Activated CD4-positive, alpha-beta T cell treated with anti-CD3 and anti-CD28 coated beads, Interleukin-2, Interleukin-4, amounts not matched to agents 100 ng/mL and 50 ng/mL, durations not matched to agents 16 hours and 8 hours (primary cell): ENCODE results near the gene PDE4A.
A peak's percentile ranks its signal among the peaks of the same experiment; 100 is the strongest.
"Not testable (repeated sequence)": the region's sequence is repeated elsewhere in the genome, so short reads cannot be mapped to it uniquely, and the experiment has no call there.

Experiments used
- DNase-seq: peaks from one replicate; pipeline ENCODE4 v3.0.0-alpha.2; 2020; ENCODE audit warnings: low spot score

The PDE4A gene

GRCh38 chr19:10420444-10421239, at the start of gene PDE4A:
TSS of gene PDE4A (plus strand) at chr19:10420538. CDS start at chr19:10420765, 227 bp downstream.
- peak; percentile 63 for DNase-seq

DNA sequence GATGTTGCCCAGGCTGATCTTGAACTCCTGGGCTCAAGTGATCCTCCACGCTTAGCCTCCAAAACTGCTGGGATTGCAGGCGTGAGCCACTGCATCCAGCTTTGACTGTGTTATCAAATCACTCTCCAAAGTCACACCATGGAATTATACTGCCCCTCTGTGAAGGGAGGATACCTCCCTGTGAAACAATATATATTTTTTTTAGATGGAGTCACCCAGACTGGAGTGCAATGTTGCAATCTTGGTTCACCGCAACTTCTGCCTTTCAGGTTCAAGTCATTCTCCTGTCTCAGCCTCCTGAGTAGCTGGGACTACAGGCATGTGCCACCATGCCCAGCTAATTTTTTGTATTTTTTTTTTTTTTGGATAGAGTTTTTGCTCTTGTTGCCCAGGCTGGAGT, 47.6 kb upstream of the PDE4A start:
- no peak for DNase-seq

GRCh38 chr19:10374931-10375330, 45.4 kb upstream of the PDE4A start:
- no peak for DNase-seq

- not testable (repeated sequence) for DNase-seq
Observed at GRCh38 chr19:10377140-10377640, 43.1 kb upstream of the PDE4A start.

- DNase-seq, result no peak
Observed at GRCh38 chr19:10378124-10378523, 42.2 kb upstream of the PDE4A start.

GRCh38 chr19:10379880-10380312, 40.4 kb upstream of the PDE4A start:
- no peak for DNase-seq

DNA sequence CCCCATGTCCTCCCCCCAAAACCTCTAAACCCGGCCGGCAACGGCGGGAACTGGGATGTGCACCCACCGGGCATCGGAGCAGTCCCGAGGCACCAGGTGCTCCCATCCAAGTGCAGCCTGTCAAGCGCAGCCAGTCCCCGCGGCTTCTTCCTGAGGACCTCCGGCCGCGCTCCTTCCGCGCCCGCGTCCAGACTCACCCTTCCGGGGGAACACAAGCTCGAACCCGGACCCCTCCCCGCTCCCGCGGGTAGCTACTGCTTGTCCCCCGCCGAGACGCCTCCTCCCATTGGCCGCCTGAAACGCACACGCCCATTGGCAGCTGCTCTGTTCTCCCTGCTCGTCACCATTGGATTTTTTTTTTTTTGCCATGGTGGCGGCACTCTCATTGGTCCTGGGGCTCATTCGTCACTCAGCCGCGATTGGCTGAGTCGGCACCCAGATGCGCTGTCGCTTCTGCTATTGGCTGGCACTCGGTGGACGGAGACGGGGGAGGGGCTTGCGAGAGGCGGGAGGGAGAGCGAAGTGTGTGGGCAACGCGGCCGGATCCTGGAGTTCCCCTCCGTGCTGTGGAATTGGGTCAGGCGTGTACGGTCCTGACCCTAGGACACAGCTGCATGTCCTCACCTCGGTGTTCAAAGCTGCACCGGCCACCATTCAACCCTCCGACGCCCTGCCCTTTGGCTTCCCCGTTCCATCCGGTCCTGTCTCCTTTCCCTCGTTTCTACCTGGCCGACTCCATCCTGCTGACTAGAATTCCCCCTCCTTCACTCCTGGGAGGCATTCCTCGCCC, 39.8 kb upstream of the PDE4A start, which contains the start of gene TYK2:
Gene TYK2, minus strand, starts transcription at position 260 of the 790 bp plus-strand sequence. CDS start 2,166 bp downstream, outside the sequence.
- peak; percentile 98 for DNase-seq

DNA sequence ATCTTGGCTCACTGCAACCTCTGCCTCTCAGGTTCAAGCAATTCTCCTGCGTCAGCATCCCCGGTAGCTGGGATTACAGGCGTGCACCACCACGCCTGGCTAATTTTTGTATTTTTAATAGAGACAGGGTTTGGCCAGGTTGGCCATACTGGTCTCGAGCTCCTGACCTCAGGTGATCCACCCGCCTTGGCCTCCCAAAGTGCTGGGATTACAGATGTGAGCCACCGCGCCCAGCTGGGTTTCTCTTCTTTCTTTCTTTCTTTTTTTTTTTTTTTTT, 37.2 kb upstream of the PDE4A start:
- not testable (repeated sequence) for DNase-seq

DNA sequence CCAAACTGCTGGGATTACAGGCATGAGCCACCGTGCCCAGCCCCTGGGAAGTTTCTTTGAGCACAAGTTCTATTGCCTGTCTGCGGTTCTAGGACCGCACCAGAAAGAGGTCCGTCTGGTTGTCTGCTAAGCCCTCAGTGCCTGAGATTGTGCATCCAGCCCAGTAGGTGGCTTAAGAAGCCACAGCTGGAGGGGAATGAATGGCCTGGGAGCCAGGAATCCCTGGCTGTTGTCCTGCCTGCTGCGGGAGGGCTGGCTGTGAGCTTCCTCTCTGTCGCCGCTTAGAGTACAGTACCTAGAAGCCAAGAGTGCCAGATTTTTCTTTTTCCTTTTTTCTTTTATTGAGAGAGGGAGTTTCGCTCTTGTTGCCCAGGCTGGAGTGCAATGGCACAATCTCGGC, 35.8 kb upstream of the PDE4A start:
- no peak for DNase-seq

DNA sequence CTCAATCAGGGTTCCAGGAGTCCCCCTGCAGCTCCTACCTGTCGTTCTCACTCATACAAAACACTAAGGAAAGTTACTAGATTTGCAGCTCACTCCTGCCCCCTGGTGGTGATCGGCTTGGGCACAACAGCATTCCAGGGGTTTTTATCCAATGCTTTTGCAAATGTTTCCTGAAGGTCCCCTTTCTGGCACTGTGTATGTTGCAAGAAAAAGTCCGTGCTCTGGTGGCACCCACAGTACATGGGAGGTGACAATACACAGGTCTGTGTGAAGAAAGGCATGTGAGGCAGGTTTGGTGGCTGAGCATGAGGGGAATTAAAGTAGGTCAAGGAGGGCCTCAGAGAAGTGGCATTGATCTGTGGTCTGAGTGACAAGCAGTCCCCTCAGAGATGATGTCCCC, 31.4 kb upstream of the PDE4A start:
- peak; percentile 76 for DNase-seq

GRCh38 chr19:10389863-10390262, 30.5 kb upstream of the PDE4A start:
- no peak for DNase-seq

DNA sequence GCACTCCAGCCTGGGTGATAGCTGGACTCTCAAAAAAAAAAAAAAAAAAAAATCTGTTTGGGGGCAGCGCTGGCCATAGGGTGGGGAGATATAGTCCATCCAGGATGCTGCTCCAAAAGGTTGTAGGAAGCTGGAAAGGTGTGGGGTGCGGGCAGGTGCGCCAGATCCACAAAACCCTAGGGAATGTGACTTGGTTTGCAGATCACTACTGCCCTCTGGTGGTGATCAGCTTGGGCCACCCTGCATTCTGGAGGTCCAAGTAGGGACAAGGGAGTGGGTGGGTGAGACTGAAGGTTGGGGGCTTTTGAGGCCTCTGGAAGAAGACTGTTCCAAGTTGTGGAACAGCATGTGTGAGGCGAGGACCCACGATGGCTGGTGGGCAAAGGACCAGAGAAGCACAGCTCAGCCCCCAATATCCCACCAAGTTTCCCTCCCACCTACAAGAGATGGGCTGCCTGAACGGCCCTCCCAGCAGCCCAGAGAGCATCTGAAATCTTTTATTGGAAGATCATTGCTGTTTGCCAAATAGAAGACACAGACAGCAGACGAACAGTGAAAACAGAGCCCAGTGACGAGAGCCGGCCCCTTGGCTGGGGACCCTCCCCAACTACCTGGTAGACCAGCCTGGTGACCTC, 29.6 kb upstream of the PDE4A start:
- peak; percentile 68 for DNase-seq

- DNase-seq, result no peak
Observed at GRCh38 chr19:10392120-10392519, 28.2 kb upstream of the PDE4A start.

- DNase-seq, result no peak
Observed at GRCh38 chr19:10393137-10393536, 27.2 kb upstream of the PDE4A start.

DNA sequence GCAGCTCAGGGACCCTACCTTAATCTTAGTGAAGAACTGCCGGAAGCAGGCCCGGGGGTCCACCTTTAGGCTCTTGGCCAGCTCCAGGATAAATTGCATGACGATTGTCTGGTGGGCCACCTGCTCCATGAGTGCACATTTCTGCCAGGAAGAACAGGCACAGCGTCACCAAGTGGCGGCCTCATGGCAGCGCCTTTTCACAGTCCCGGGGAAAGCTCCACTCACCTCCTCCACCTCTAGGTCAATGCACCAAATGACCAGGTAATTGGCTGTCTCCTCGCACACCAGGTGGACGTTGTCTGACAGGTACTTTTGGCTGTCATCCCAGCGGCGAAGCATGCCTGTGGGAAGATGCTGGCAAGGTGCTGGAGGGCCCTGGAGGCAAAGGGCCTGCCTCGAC, 25.3 kb upstream of the PDE4A start:
- no peak for DNase-seq

- no peak for DNase-seq
Observed at GRCh38 chr19:10395436-10395835, 24.9 kb upstream of the PDE4A start.

DNA sequence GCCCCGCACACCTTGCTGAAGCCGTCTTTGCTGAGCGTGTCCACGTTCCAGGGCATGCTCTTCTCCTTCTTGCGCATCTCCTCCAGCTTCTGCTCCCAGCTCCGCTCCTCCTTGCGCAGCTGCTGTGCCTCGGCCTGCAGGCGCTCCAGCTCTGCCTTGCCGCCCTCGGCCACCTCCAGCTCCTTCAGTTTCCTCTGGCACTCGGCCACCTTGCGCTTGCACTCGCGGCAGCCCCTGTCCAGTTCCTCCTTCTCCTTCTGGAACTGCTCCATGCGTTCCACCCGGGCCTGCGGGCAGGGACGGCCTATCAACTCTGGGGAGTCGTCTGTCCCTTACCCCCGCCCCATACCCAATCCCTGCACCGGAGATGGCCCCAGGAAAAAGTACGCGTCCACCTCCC, 24.4 kb upstream of the PDE4A start:
- DNase-seq, result no peak

DNA sequence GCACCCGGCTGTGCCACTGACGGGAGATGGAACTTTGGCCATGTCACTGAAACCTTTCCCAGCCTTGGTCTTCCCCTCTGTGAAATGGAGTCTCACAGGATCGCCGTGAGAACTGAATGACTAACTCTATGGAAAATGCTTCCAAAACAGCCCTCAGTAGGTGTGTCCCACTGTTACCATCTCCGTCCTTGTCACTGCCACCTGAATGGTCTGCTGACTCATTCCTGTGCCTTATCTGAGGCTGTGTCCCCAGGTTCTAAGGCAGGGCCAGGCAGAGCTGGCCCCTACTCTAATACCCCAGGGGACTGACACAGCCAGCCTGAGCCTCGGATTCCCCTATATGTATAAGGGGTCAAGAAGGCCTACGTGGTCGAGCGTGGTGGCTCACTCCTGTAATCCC, 21.5 kb upstream of the PDE4A start:
- no peak for DNase-seq

- DNase-seq, result not testable (repeated sequence)
Observed at GRCh38 chr19:10399340-10399739, 21.0 kb upstream of the PDE4A start.

DNA sequence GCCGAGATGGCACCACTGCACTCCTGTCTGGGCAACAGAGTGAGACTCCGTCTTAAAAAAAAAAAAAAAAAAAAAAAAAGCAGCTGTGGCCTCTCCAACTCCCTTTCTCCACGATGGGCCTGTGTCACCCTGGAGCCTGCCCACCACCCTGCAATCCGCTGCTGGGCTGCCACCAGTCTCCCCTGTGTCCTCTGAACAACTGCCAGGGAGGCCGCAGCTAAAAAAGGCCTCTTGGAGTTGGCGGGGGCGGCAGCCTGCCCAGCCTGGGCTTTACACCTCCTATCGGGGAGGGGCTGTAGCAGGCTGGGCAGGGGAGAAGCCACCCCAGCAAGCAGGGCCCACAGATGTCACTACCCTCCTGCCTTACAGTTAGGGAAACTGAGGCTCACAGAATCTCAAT, 20.5 kb upstream of the PDE4A start:
- no peak for DNase-seq

- DNase-seq, result no peak
Observed at GRCh38 chr19:10402441-10403038, 17.8 kb upstream of the PDE4A start.
